OCI-LY7 (cell line): ENCODE results near the gene C7orf57. TPM values are rescaled to one million over a fixed set of nuclear protein-coding genes. Genes with fewer than 3 reads are reported as not detected.
A peak's percentile ranks its signal among the peaks of the same experiment; 100 is the strongest.

Source experiments
- BruUV-seq: library from RNA; stranded (reverse); fragments of 400-500 nt; replicated peaks from 2 replicates; lab custom pipeline; 2021; lab: Mats Ljungman, UMichigan
- CTCF ChIA-PET: fragments of 300-600 bp; sonication (Branson Sonifier 250); formaldehyde crosslinking; loops from one replicate; lab custom pipeline; 2022; ENCODE audit warnings: antibody characterized with exemption; ENCODE audit not compliant: unreplicated experiment; lab: Charles Lee
- POLR2A ChIA-PET: fragments of 300-600 bp; sonication (Branson Sonifier 250); formaldehyde crosslinking; loops from one replicate; lab custom pipeline; 2022; ENCODE audit warnings: antibody characterized with exemption; lab: Charles Lee
- DNase-seq: peaks from one replicate; pipeline ENCODE4 v3.0.0-alpha.2; 2015; ENCODE audit warnings: low spot score
- H2AFZ ChIP-seq: fragments of 200-600 bp; sonication (generic), shearing (Covaris generic); 2 replicates; pipeline ENCODE4 v1.6.1; 2014; ENCODE audit warnings: mild to moderate bottlenecking, antibody characterized with exemption, low read length, moderate library complexity
- H3K27ac ChIP-seq: fragments of 200-600 bp; sonication (generic); 2 replicates; pipeline ENCODE4 v1.5.1; 2014; ENCODE audit warnings: mixed run types, low read depth, mild to moderate bottlenecking, moderate library complexity, low read length, inconsistent platforms; ENCODE audit not compliant: poor library complexity, severe bottlenecking
- H3K36me3 ChIP-seq: fragments of 200-600 bp; sonication (generic); 2 replicates; pipeline ENCODE4 v1.6.1; 2014; ENCODE audit warnings: mild to moderate bottlenecking, antibody characterized with exemption, low read length, moderate library complexity, mixed read lengths; ENCODE audit not compliant: insufficient read depth
- H3K4me1 ChIP-seq: fragments of 200-600 bp; sonication (generic); 2 replicates; pipeline ENCODE4 v1.5.1; 2014; ENCODE audit warnings: mild to moderate bottlenecking, low read length; ENCODE audit not compliant: insufficient read depth, poor library complexity, severe bottlenecking
- H3K4me2 ChIP-seq: fragments of 200-600 bp; sonication (generic); 2 replicates; pipeline ENCODE4 v1.6.1; 2014; ENCODE audit warnings: mild to moderate bottlenecking, low read length
- H3K4me3 ChIP-seq: fragments of 200-600 bp; sonication (generic); 2 replicates; pipeline ENCODE4 v1.5.1; 2014; ENCODE audit warnings: mild to moderate bottlenecking, low read depth, low read length; ENCODE audit not compliant: poor library complexity, severe bottlenecking
- H3K79me2 ChIP-seq: fragments of 200-600 bp; sonication (generic); 2 replicates; pipeline ENCODE4 v1.6.1; 2016; ENCODE audit warnings: low read depth, mild to moderate bottlenecking, low read length, moderate library complexity, mixed read lengths; ENCODE audit not compliant: insufficient read depth
- H3K9me2 ChIP-seq: fragments of 200-600 bp; sonication (generic); 2 replicates; pipeline ENCODE4 v1.6.1; 2016; ENCODE audit warnings: mild to moderate bottlenecking, low read length, mixed read lengths; ENCODE audit not compliant: insufficient read depth
- H3K9me3 ChIP-seq: fragments of 200-600 bp; sonication (generic); 2 replicates; pipeline ENCODE4 v1.6.1; 2014; ENCODE audit warnings: mild to moderate bottlenecking, mixed run types, low read length, mixed read lengths
- H4K20me1 ChIP-seq: fragments of 200-600 bp; sonication (generic); 2 replicates; pipeline ENCODE4 v1.6.1; 2014; ENCODE audit warnings: mild to moderate bottlenecking, antibody characterized with exemption, low read length, moderate library complexity, mixed read lengths; ENCODE audit not compliant: insufficient read depth
- EZH2phosphoT487 ChIP-seq: fragments of 200-600 bp; sonication (generic); IDR thresholded peaks from 2 replicates; pipeline ENCODE4 v1.6.1; 2018; ENCODE audit warnings: low read depth, borderline replicate concordance, mild to moderate bottlenecking, mixed run types, antibody characterized with exemption, low read length, moderate library complexity, mixed read lengths
- intact Hi-C: fragments of 100-400 bp; cut with micrococcal nuclease; formaldehyde crosslinking; loops from one replicate; pipeline ENCODE4 v1.10.0; 2022; ENCODE audit not compliant: unreplicated experiment
- total RNA-seq, 2 experiments: library from RNA; depleted of rRNA in 1 of 2; stranded (reverse); fragments of >200 nt in 1 of 2; shearing (Covaris generic) in 1 of 2; gene quantifications; 2 replicates each; pipeline ENCODE4 v1.2.3, GENCODE V29; 2014 to 2022
- TF ChIP-seq, protein P1 (sequence below): fragments of 200-600 bp; sonication (generic); conservative IDR thresholded peaks from 2 replicates; pipeline ENCODE4 v1.5.1; 2014; ENCODE audit warnings: mild to moderate bottlenecking, antibody characterized with exemption, low read length, moderate library complexity, mixed read lengths

C7orf57 gene
- total RNA-seq, 2 experiments from 2014 or later = 0.25 to 0.29 TPM

DNA sequence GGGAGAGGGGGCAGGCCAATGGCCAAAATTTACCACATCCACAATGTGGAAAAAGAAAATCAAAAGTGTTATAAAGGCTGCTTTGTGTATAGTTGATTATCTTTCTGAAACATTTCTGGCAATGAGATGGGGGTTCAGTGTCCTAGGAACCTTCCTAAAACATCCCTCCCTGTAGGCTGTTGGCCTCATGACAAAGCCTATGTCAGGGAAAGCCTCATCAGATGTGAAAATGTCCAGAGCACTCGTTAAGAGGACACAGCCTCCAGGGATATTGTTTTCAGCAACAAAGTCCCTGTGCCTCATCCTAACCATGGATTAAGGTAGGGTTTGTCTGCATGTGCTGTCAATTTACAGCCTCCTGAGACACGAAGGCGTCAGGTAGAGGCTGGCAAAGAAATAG lies 23.4 kb upstream of the C7orf57 start:
- ChIA-PET CTCF (no interaction called here), POLR2A (interaction anchor here (0.6 to 1.0 kb wide), 3 partner anchors 42 to 1212 kb away, joined by 3 to 6 read pairs (median 4); no protein-coding TSS in a partner anchor)
- H3K9me2 ChIP-seq = no peaks in the 10 kb centered on the region
- no peaks in the 10 kb centered on the region for H3K4me1 ChIP-seq
- intact Hi-C loops = no loop called here
- H3K79me2 ChIP-seq = no peaks in the 10 kb centered on the region
- H4K20me1 ChIP-seq = no peaks in the 10 kb centered on the region
- no peaks in the 10 kb centered on the region for H3K36me3 ChIP-seq
- peak overlapping the region; percentile 33; the same call in 1 of the 2 replicates for H2AFZ ChIP-seq
- 0 out of 2 replicates have a peak, but pooled peaks cover 4% of the 10 kb centered on the region for H3K9me3 ChIP-seq
- no TSS peak for BruUV-seq
- H3K27ac ChIP-seq = no peak overlapping the region
- no peak for DNase-seq
- no peak overlapping the region for H3K4me3 ChIP-seq
- no peak overlapping the region for H3K4me2 ChIP-seq
- TF ChIP-seq, protein P1, sequence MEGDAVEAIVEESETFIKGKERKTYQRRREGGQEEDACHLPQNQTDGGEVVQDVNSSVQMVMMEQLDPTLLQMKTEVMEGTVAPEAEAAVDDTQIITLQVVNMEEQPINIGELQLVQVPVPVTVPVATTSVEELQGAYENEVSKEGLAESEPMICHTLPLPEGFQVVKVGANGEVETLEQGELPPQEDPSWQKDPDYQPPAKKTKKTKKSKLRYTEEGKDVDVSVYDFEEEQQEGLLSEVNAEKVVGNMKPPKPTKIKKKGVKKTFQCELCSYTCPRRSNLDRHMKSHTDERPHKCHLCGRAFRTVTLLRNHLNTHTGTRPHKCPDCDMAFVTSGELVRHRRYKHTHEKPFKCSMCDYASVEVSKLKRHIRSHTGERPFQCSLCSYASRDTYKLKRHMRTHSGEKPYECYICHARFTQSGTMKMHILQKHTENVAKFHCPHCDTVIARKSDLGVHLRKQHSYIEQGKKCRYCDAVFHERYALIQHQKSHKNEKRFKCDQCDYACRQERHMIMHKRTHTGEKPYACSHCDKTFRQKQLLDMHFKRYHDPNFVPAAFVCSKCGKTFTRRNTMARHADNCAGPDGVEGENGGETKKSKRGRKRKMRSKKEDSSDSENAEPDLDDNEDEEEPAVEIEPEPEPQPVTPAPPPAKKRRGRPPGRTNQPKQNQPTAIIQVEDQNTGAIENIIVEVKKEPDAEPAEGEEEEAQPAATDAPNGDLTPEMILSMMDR = no peak
- TF ChIP-seq EZH2phosphoT487 = no peak

DNA sequence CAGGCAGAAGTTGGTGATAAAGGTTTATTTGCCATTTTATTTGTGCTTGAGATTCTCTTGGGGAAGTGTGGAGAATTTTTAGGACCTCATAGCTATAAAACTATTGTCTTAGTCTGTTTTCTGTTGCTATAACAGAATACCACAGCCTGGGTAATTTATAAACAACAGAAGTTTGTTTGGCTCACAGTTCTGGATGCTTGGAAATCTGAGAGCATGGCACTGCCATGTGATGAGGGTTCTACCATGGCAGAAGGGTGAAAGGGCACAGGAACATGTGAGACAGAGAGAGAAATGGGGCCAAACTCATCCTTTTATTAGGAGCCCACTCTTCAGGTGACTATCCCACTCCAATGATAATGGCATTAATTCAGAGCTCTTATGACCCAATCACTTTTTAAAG lies 18.7 kb upstream of the C7orf57 start:
- no peak overlapping the region for H3K4me2 ChIP-seq
- 0 out of 2 replicates have a peak, but pooled peaks cover 4% of the 10 kb centered on the region for H3K9me3 ChIP-seq
- H4K20me1 ChIP-seq = no peaks in the 10 kb centered on the region
- H3K36me3 ChIP-seq = no peaks in the 10 kb centered on the region
- H3K79me2 ChIP-seq = no peaks in the 10 kb centered on the region
- DNase-seq = no peak
- no peak overlapping the region for H3K4me3 ChIP-seq
- intact Hi-C loops = no loop called here
- TF ChIP-seq EZH2phosphoT487 = no peak
- TF ChIP-seq, protein P1 = no peak
- CTCF ChIA-PET = no interaction called here
- no peak overlapping the region for H3K27ac ChIP-seq
- POLR2A ChIA-PET = no interaction called here
- H3K4me1 ChIP-seq = no peaks in the 10 kb centered on the region
- BruUV-seq = no TSS peak
- H3K9me2 ChIP-seq = no peaks in the 10 kb centered on the region
- no peak overlapping the region for H2AFZ ChIP-seq

DNA sequence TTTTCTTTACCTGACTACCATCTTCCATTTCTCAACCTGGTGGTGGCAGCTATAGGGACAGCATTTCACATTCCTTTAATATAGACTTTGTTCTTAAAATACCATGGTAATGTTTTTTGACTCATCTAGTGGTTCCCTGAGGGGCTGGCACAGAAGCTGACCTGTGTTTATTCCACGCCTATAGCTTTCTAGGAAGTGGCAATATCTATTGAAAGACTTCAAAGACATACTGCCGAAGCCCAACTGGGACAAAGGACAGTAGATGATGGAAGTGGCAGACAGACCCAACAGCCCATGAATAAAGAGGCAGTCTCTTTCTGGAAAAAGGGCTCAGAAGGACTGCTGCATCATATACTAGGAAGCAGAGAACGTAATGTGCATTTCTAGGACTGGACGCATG lies 17.7 kb upstream of the C7orf57 start:
- intact Hi-C loops = no loop called here
- TF ChIP-seq EZH2phosphoT487 = no peak
- TF ChIP-seq, protein P1 = no peak
- Histone ChIP-seq H2AFZ (no peak overlapping the region), H3K9me3 (0 out of 2 replicates have a peak, but pooled peaks cover 4% of the 10 kb centered on the region), H3K79me2 (no peaks in the 10 kb centered on the region), H3K4me1 (no peaks in the 10 kb centered on the region), H3K27ac (no peak overlapping the region), H3K4me3 (no peak overlapping the region), H3K9me2 (no peaks in the 10 kb centered on the region), H3K4me2 (no peak overlapping the region), H4K20me1 (no peaks in the 10 kb centered on the region), H3K36me3 (no peaks in the 10 kb centered on the region)
- DNase-seq = no peak
- ChIA-PET POLR2A (no interaction called here), CTCF (no interaction called here)
- BruUV-seq = no TSS peak
